Pulmonary artery endothelial cell (primary cell): ENCODE measurements around the gene SZRD1. TPM values are rescaled to one million over a fixed set of nuclear protein-coding genes. Genes with fewer than 3 reads are reported as not detected.

Experiments used
- DNase-seq: peaks from one replicate; pipeline ENCODE4 v3.0.0-alpha.2; 2011; ENCODE audit warnings: low read depth, low spot score
- total RNA-seq: library from RNA; depleted of rRNA; stranded (reverse); fragments of >200 nt; gene quantifications from 2 replicates; pipeline ENCODE4 v1.2.3, GENCODE V29; 2014

Gene SZRD1
- total RNA-seq, 1 donor from 2014 or later = 35.5 TPM

GRCh38 chr1:16367258-16367967 is 371 bp downstream of the SZRD1 start:
- peak; percentile 49 for DNase-seq

GRCh38 chr1:16367968-16368890 is 1.2 kb downstream of the SZRD1 start:
- no peak for DNase-seq

- DNase-seq = no peak
Measured at GRCh38 chr1:16369821-16370220, 2.8 kb downstream of the SZRD1 start.

- DNase-seq = peak; percentile 65
Measured at GRCh38 chr1:16371725-16372124, 4.7 kb downstream of the SZRD1 start.

GRCh38 chr1:16372535-16373285 is 5.7 kb downstream of the SZRD1 start:
- no peak for DNase-seq

GRCh38 chr1:16374266-16374665 is 7.2 kb downstream of the SZRD1 start:
- no peak for DNase-seq

- peak; percentile 88 for DNase-seq
Measured at GRCh38 chr1:16375521-16376340, 8.7 kb downstream of the SZRD1 start.

GRCh38 chr1:16376971-16377370 is 9.9 kb downstream of the SZRD1 start:
- no peak for DNase-seq

GRCh38 chr1:16378443-16378842 is 11.4 kb downstream of the SZRD1 start:
- DNase-seq = no peak

GRCh38 chr1:16380868-16381267 is 13.8 kb downstream of the SZRD1 start:
- DNase-seq = no peak

GRCh38 chr1:16383888-16384287 is 16.8 kb downstream of the SZRD1 start:
- no peak for DNase-seq

GRCh38 chr1:16385659-16386453 is 18.8 kb downstream of the SZRD1 start:
- DNase-seq = no peak

GRCh38 chr1:16386454-16387113 is 19.5 kb downstream of the SZRD1 start:
- DNase-seq = peak; percentile 43

- no peak for DNase-seq
Measured at GRCh38 chr1:16387201-16388188, 20.5 kb downstream of the SZRD1 start.

- no peak for DNase-seq
Measured at GRCh38 chr1:16391411-16391810, 24.4 kb downstream of the SZRD1 start.

GRCh38 chr1:16392740-16393569 is 25.9 kb downstream of the SZRD1 start:
- DNase-seq = no peak
